ENCODE data around the gene CHRNE. TPM values are rescaled to one million over a fixed set of nuclear protein-coding genes. Genes with fewer than 3 reads are reported as not detected.

Gene CHRNE
- total and polyA plus RNA-seq, 2 of the 8 experiments (the other 6 are each of a cell fraction or from before 2014, with no cell fraction given) = 0.15 to 0.33 TPM

GRCh38 chr17:4940555-4941318, 37.8 kb upstream of the CHRNE start:
- Histone ChIP-seq H3K14ac (ENCODE audit: insufficient read length) (no peak overlapping the region), H3K27ac (ENCODE audit: low read depth, low read length) (peak overlapping the region; percentile 88), H4K20me1 (replicated peaks in 1 of 2; ENCODE audit: control insufficient read depth in 1 of 2, insufficient read depth in 2 of 2, low read length in 2 of 2) (peaks cover 4 to 11% of the 10 kb centered on the region in 2 experiments), H2BK120ac (replicated peaks; ENCODE audit: low read depth, low read length) (no peak overlapping the region), H2AK5ac (ENCODE audit: low read depth, low read length) (0 out of 2 replicates have a peak overlapping the region, but pooled peaks have one; percentile 28), H3K79me2 (ENCODE audit: control insufficient read depth in 1 of 2, insufficient read depth in 2 of 2, low read length in 2 of 2) (peaks cover 0 to 45% of the 10 kb centered on the region in 2 experiments; a peak in 3 of 4 replicates), H3K23me2 (ENCODE audit: low read depth, low read length) (peaks cover 19% of the 10 kb centered on the region), H3K27me3 (replicated peaks in 1 of 4; ENCODE audit: control insufficient read depth in 3 of 4, extremely low read depth in 1 of 4, insufficient read depth in 3 of 4, low read length in 3 of 4) (no peaks in the 10 kb centered on the region), H3K18ac (ENCODE audit: extremely low read depth, low read length) (peak overlapping the region; percentile 55; the same call in 1 of the 2 replicates), H2BK5ac (ENCODE audit: low read depth, low read length) (peak overlapping the region; percentile 97), H3K36me3 (ENCODE audit: control insufficient read depth in 2 of 4, insufficient read depth in 4 of 4, low read length in 3 of 4) (peaks cover 20 to 42% (median 30%) of the 10 kb centered on the region in 4 experiments), H4K8ac (ENCODE audit: extremely low read depth, insufficient read depth, low read length) (peak overlapping the region; percentile 76; the same call in 1 of the 2 replicates), H2BK20ac (ENCODE audit: low read length) (no peak overlapping the region), H3K9me3 (ENCODE audit: insufficient read depth in 2 of 2, low read depth in 1 of 2, low read length in 1 of 2) (no peaks in the 10 kb centered on the region), H4K5ac (ENCODE audit: insufficient read length, low read depth, low read length) (no peak overlapping the region), H4K91ac (replicated peaks; ENCODE audit: insufficient read length, low read length) (no peak overlapping the region), H2BK12ac (ENCODE audit: low read depth, low read length) (no peak overlapping the region), H3K4ac (replicated peaks; ENCODE audit: insufficient read length, low read depth, low read length) (peak overlapping the region; percentile 16), H2BK15ac (ENCODE audit: low read length) (no peak overlapping the region), H3K4me1 (replicated peaks in 1 of 4; ENCODE audit: control insufficient read depth in 3 of 4, insufficient read depth in 4 of 4, low read length in 3 of 4) (peaks cover 0 to 11% (median 6%) of the 10 kb centered on the region in 4 experiments; a peak in 5 of 7 replicates), H3K9ac (replicated peaks in 1 of 4; ENCODE audit: extremely low read depth in 1 of 4, low read depth in 3 of 4, low read length in 3 of 4) (peak overlapping the region; percentile 82 to 99 (median 92)), H3K79me1 (ENCODE audit: low read depth, low read length) (peaks cover 9% of the 10 kb centered on the region), H3K23ac (ENCODE audit: insufficient read length) (no peak overlapping the region), H3K4me3 (ENCODE audit: extremely low read depth in 1 of 4, insufficient read depth in 2 of 4, low read depth in 3 of 4, low read length in 4 of 4) (peak overlapping the region; percentile 85 to 94 (median 90)), H3K56ac (replicated peaks; ENCODE audit: insufficient read length, low read depth, low read length) (no peak overlapping the region), H2AFZ (ENCODE audit: low read length) (no peak overlapping the region), H3K4me2 (ENCODE audit: insufficient read depth in 1 of 2, low read depth in 2 of 2, low read length in 2 of 2) (peak overlapping the region; percentile 93 to 96)
- FAIRE-seq (peak; percentile 39), DNase-seq (ENCODE audit: low read depth in 1 of 2, low spot score in 2 of 2) (no peak)
- CTCF ChIA-PET (ENCODE audit: partially characterized antibody) = interaction anchor here (0.8 to 5.9 kb wide), 6 partner anchors 9 to 59 kb away, joined by 3 to 26 read pairs (median 4); no protein-coding TSS in a partner anchor
- POLR2A ChIA-PET (ENCODE audit: partially characterized antibody) = interaction anchor here (0.7 to 27.4 kb wide), 20 partner anchors 8 to 231 kb away, joined by 3 to 987 read pairs (median 8); partner anchors contain the start of genes ARRB2, C17orf107, CAMTA2 and CHRNE
- 6% methylated on average over 29 of the region's 29 CpGs; no CpG with 5 or more reads in 1 of the 2 experiments for WGBS, 2 experiments (ENCODE audit: extremely low coverage in 1 of 2, insufficient coverage in 1 of 2, insufficient read length in 1 of 2, insufficient replicate concordance in 2 of 2, low coverage in 1 of 2, low lambda C conversion rate in 2 of 2, missing lambda C conversion rate in 1 of 2)
- 0 out of 4 replicates have a peak, but pooled peaks of 1 of the 2 experiments have one; percentile 2 for TF ChIP-seq HDAC2 (IDR thresholded peaks at IDR 0.05; ENCODE audit: borderline replicate concordance in 1 of 2, low read depth in 2 of 2, low read length in 2 of 2)
- TF ChIP-seq EZH2 (IDR thresholded peaks at IDR 0.05; ENCODE audit: low read depth, low read length, severe bottlenecking) = no peak
- peak; percentile 77 for TF ChIP-seq SAP30 (IDR thresholded peaks at IDR 0.05; ENCODE audit: insufficient read depth, insufficient replicate concordance, low read length)
- TF ChIP-seq, protein P1, sequence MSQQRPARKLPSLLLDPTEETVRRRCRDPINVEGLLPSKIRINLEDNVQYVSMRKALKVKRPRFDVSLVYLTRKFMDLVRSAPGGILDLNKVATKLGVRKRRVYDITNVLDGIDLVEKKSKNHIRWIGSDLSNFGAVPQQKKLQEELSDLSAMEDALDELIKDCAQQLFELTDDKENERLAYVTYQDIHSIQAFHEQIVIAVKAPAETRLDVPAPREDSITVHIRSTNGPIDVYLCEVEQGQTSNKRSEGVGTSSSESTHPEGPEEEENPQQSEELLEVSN (IDR thresholded peaks at IDR 0.05) = no peak
- 0 out of 2 replicates have a peak, but pooled peaks have one; percentile 5 for TF ChIP-seq TBP (IDR thresholded peaks at IDR 0.05; ENCODE audit: low read depth, low read length)
- peak; percentile 92; the same call in 1 of the 2 replicates for TF ChIP-seq GABPA (IDR thresholded peaks at IDR 0.05; ENCODE audit: borderline replicate concordance, insufficient read depth, low read length)
- TF ChIP-seq ASH2L (IDR thresholded peaks at IDR 0.05; ENCODE audit: low read length) = no peak
- TF ChIP-seq BACH1 (IDR thresholded peaks at IDR 0.05; ENCODE audit: low read length) = no peak
- no peak for TF ChIP-seq GTF2F1 (IDR thresholded peaks at IDR 0.05; ENCODE audit: borderline replicate concordance, low read depth, low read length)

Data from H1 (cell line).